ENCODE measurements around the gene WWC2. TPM values are rescaled to one million over a fixed set of nuclear protein-coding genes. Genes with fewer than 3 reads are reported as not detected.
A peak's percentile ranks its signal among the peaks of the same experiment; 100 is the strongest.

The WWC2 gene
- polyA plus RNA-seq, 1 experiment: 32.0 TPM

DNA sequence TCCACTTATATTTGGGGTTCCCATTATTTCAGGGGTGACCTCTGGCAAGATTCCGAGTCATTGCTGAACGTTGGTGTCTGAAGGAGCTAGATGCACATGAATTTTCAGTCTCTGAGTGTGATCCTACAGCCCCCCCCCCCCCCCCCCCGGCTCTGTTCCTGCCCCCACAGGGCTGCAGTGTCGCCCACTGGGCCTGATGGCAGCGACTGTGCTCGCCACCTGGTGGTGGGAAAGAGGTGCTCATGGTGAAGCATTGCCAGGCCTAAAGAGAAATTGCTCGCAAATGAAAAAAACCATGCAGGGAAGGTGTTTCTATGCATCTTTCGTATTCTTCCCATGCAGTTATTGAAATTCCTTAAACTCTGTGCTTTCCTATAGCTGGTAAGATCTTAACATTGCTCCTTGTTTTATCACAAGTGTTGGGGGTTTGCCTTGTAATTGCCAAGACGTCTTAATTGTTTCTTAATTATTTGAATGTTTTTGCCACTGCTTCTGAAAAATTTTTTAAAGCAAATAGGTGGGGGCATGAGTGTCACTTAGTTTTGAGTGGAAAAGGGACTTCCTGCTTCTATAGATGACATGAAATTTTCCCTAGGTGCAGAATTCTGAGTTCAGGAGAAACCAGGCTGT lies 157.8 kb downstream of the WWC2 start:
- H3K4me3 ChIP-seq (ENCODE audit: low read depth, low read length): no peak overlapping the region
- ChIA-PET POLR2A (interaction anchor here (0.5 kb wide), 1 partner anchor 159 kb away, joined by 6 read pairs; no protein-coding TSS in a partner anchor), CTCF (interaction anchor here (0.6 to 11.8 kb wide), 26 partner anchors 9 to 332 kb away, joined by 3 to 183 read pairs (median 4); partner anchors contain the start of gene WWC2)
- H3K27me3 ChIP-seq (ENCODE audit: control insufficient read depth, insufficient read depth, low read length): no peaks in the 10 kb centered on the region
- peaks cover 11% of the 10 kb centered on the region for H3K36me3 ChIP-seq (ENCODE audit: control insufficient read depth, insufficient read depth, low read length)
- TF ChIP-seq, protein P1, sequence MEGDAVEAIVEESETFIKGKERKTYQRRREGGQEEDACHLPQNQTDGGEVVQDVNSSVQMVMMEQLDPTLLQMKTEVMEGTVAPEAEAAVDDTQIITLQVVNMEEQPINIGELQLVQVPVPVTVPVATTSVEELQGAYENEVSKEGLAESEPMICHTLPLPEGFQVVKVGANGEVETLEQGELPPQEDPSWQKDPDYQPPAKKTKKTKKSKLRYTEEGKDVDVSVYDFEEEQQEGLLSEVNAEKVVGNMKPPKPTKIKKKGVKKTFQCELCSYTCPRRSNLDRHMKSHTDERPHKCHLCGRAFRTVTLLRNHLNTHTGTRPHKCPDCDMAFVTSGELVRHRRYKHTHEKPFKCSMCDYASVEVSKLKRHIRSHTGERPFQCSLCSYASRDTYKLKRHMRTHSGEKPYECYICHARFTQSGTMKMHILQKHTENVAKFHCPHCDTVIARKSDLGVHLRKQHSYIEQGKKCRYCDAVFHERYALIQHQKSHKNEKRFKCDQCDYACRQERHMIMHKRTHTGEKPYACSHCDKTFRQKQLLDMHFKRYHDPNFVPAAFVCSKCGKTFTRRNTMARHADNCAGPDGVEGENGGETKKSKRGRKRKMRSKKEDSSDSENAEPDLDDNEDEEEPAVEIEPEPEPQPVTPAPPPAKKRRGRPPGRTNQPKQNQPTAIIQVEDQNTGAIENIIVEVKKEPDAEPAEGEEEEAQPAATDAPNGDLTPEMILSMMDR (IDR thresholded peaks at IDR 0.05; ENCODE audit: insufficient read depth, low read depth, low read length): peak; percentile 88
- no peak for DNase-seq (ENCODE audit: low read depth)

- ChIA-PET POLR2A (no interaction called here), CTCF (interaction anchor here (0.6 to 11.8 kb wide), 6 partner anchors 10 to 319 kb away, joined by 3 to 146 read pairs (median 4); no protein-coding TSS in a partner anchor)
- TF ChIP-seq, protein P1 (IDR thresholded peaks at IDR 0.05; ENCODE audit: insufficient read depth, low read depth, low read length): no peak
- H3K36me3 ChIP-seq (ENCODE audit: control insufficient read depth, insufficient read depth, low read length): peaks cover 8% of the 10 kb centered on the region
- H3K27me3 ChIP-seq (ENCODE audit: control insufficient read depth, insufficient read depth, low read length): no peaks in the 10 kb centered on the region
- DNase-seq (ENCODE audit: low read depth): no peak
- H3K4me3 ChIP-seq (ENCODE audit: low read depth, low read length): no peak overlapping the region
These were observed 158.8 kb downstream of the WWC2 start for GRCh38 chr4:183257808-183258207.

DNA sequence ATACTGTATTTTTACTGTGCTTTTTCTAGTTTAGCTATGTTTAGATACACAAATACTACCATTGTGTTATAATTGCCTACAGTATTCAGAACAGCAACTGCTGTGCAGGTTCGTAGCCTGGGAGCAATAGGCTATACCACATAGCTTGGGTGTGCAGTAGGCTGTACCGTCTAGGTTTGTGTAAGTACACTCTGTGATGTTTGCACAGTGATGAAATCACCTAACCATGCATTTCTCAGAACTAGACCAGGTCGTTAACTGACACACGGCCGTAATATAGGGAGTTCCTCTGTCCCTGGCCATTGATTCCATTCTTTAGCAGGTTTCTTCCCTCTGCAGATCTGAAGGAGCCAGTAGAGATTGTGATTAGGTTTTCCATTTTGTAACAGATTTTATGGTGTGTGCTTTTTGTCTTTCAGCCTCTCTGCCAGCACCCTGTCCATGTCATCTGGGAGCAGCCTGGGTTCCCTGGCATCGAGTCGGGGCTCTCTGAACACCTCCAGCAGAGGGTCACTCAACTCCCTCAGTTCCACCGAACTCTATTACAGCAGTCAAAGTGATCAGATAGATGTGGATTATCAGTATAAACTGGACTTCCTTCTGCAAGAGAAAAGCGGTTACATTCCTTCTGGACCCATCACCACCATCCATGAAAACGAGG lies 161.6 kb downstream of the WWC2 start:
- TF ChIP-seq, protein P1 (IDR thresholded peaks at IDR 0.05; ENCODE audit: insufficient read depth, low read depth, low read length): no peak
- Histone ChIP-seq H3K27me3 (ENCODE audit: control insufficient read depth, insufficient read depth, low read length) (no peaks in the 10 kb centered on the region), H3K4me3 (ENCODE audit: low read depth, low read length) (no peak overlapping the region), H3K36me3 (ENCODE audit: control insufficient read depth, insufficient read depth, low read length) (peaks cover 6% of the 10 kb centered on the region)
- no peak for DNase-seq (ENCODE audit: low read depth)
- ChIA-PET POLR2A (no interaction called here), CTCF (interaction anchor here (0.9 to 11.8 kb wide), 7 partner anchors 10 to 322 kb away, joined by 3 to 146 read pairs (median 9); no protein-coding TSS in a partner anchor)

DNA sequence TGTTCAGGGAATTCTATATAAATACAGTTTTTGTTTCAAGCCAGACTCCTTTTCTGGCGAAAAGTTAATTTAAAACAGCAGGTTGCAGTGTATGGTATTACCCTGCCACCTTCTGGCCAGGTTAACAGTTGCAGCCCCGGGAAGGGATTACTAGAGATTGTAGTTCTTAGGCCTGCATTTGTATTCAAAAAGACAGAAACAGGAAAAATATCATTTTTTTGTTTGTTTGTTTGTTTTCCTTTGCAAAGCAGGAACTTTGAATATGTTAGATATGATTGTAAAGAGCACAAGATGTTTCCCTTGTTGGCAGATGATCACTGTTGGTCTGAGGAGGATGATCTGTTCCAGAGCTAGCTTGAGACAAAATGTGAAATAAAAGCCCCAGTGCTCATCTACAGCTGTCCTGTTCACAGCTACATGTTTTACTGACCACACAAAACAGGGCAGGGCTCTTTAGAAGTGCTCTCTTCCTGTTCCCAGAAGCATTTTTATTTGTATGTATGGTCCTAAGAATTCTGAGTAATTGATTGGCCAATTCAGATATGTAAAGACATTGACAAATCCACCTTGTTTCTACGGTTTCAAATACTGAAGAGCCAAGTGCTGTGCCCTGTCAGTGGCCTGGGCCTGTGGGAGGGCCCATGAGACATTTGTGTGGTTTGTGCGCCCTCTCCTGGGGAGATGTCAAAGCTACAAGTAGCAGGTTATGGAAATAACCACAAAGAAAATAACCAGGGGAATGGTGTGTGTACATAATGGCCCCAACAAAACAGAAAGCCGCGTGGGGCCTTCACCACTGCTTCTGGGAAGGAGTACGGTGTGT lies 163.1 kb downstream of the WWC2 start:
- POLR2A ChIA-PET: no interaction called here
- no peak for DNase-seq (ENCODE audit: low read depth)
- TF ChIP-seq, protein P1 (IDR thresholded peaks at IDR 0.05; ENCODE audit: insufficient read depth, low read depth, low read length): peak; percentile 85
- CTCF ChIA-PET: interaction anchor here (0.6 to 11.8 kb wide), 50 partner anchors 8 to 351 kb away, joined by 3 to 146 read pairs (median 4); partner anchors contain the start of gene WWC2
- H3K27me3 ChIP-seq (ENCODE audit: control insufficient read depth, insufficient read depth, low read length): no peaks in the 10 kb centered on the region
- peaks cover 6% of the 10 kb centered on the region; the same call in 1 of the 2 replicates for H3K36me3 ChIP-seq (ENCODE audit: control insufficient read depth, insufficient read depth, low read length)
- no peak overlapping the region for H3K4me3 ChIP-seq (ENCODE audit: low read depth, low read length)

Data from BJ (cell line).